Measurements from ENCODE around the gene ASAP3. TPM values are rescaled to one million over a fixed set of nuclear protein-coding genes. Genes with fewer than 3 reads are reported as not detected.

The ASAP3 gene
- total and polyA plus RNA-seq, 9 of the 15 experiments (the other 6 are each of a cell fraction or from before 2014, with no cell fraction given), result 1.7 to 31.2 (median 17.4) TPM

GRCh38 chr1:23530087-23530746, 46.2 kb upstream of the ASAP3 start (continued):
- no peak for TF ChIP-seq MLLT1 (IDR thresholded peaks at IDR 0.05)
- TF ChIP-seq ZFP36 (IDR thresholded peaks at IDR 0.05; ENCODE audit: low read depth, low read length, partially characterized antibody), result no peak
- TF ChIP-seq CC2D1A (IDR thresholded peaks at IDR 0.05), result 0 out of 2 replicates have a peak, but pooled peaks have one; percentile 29
- TF ChIP-seq CXXC5 (CRISPR knock-in tag; IDR thresholded peaks at IDR 0.05), result no peak
- TF ChIP-seq ZKSCAN1 (IDR thresholded peaks at IDR 0.05; ENCODE audit: low read depth, low read length), result no peak
- TF ChIP-seq ZBTB11 (CRISPR knock-in tag; IDR thresholded peaks at IDR 0.05), result no peak
- TF ChIP-seq PML (IDR thresholded peaks at IDR 0.05; ENCODE audit: low read length), result no peak
- TF ChIP-seq GTF2B (IDR thresholded peaks at IDR 0.05; ENCODE audit: extremely low read depth, insufficient read length), result no peak
- TF ChIP-seq THRA (IDR thresholded peaks at IDR 0.05), result no peak
- TF ChIP-seq DDX20 (tag; IDR thresholded peaks at IDR 0.05; ENCODE audit: low read depth), result no peak
- no peak for TF ChIP-seq PHB2 (IDR thresholded peaks at IDR 0.05; ENCODE audit: low read depth)
- TF ChIP-seq ZNF212 (CRISPR knock-in tag; IDR thresholded peaks at IDR 0.05), result no peak
- TF ChIP-seq ZHX1 (conservative IDR thresholded peaks at IDR 0.05; ENCODE audit: low read length), result no peak
- no peak for TF ChIP-seq KDM4B (IDR thresholded peaks at IDR 0.05; ENCODE audit: borderline replicate concordance in 2 of 2, low read depth in 1 of 2)
- no peak for TF ChIP-seq POLR3G (IDR thresholded peaks at IDR 0.05; ENCODE audit: extremely low read depth, insufficient read length, insufficient replicate concordance)
- 0 out of 4 replicates have a peak, but pooled peaks of 1 of the 2 experiments have one; percentile 39 for TF ChIP-seq FOXA3 (CRISPR knock-in tag; conservative IDR thresholded peaks at IDR 0.05 in 1 of 2, IDR thresholded peaks at IDR 0.05 in 1 of 2)
